OCI-LY7 (cell line): ENCODE measurements around the gene CHRNA7. TPM values are rescaled to one million over a fixed set of nuclear protein-coding genes. Genes with fewer than 3 reads are reported as not detected.

Experiments
- BruUV-seq: library from RNA; stranded (reverse); fragments of 400-500 nt; replicated peaks from 2 replicates; lab custom pipeline; 2021; lab: Mats Ljungman, UMichigan
- CTCF ChIA-PET: fragments of 300-600 bp; sonication (Branson Sonifier 250); formaldehyde crosslinking; loops from one replicate; lab custom pipeline; 2022; ENCODE audit warnings: antibody characterized with exemption; ENCODE audit not compliant: unreplicated experiment; lab: Charles Lee
- POLR2A ChIA-PET: fragments of 300-600 bp; sonication (Branson Sonifier 250); formaldehyde crosslinking; loops from one replicate; lab custom pipeline; 2022; ENCODE audit warnings: antibody characterized with exemption; lab: Charles Lee
- DNase-seq: peaks from one replicate; pipeline ENCODE4 v3.0.0-alpha.2; 2015; ENCODE audit warnings: low spot score
- H2AFZ ChIP-seq: fragments of 200-600 bp; sonication (generic), shearing (Covaris generic); 2 replicates; pipeline ENCODE4 v1.6.1; 2014; ENCODE audit warnings: mild to moderate bottlenecking, antibody characterized with exemption, low read length, moderate library complexity
- H3K27ac ChIP-seq: fragments of 200-600 bp; sonication (generic); 2 replicates; pipeline ENCODE4 v1.5.1; 2014; ENCODE audit warnings: mixed run types, low read depth, mild to moderate bottlenecking, moderate library complexity, low read length, inconsistent platforms; ENCODE audit not compliant: poor library complexity, severe bottlenecking
- H3K36me3 ChIP-seq: fragments of 200-600 bp; sonication (generic); 2 replicates; pipeline ENCODE4 v1.6.1; 2014; ENCODE audit warnings: mild to moderate bottlenecking, antibody characterized with exemption, low read length, moderate library complexity, mixed read lengths; ENCODE audit not compliant: insufficient read depth
- H3K4me1 ChIP-seq: fragments of 200-600 bp; sonication (generic); 2 replicates; pipeline ENCODE4 v1.5.1; 2014; ENCODE audit warnings: mild to moderate bottlenecking, low read length; ENCODE audit not compliant: insufficient read depth, poor library complexity, severe bottlenecking
- H3K4me2 ChIP-seq: fragments of 200-600 bp; sonication (generic); 2 replicates; pipeline ENCODE4 v1.6.1; 2014; ENCODE audit warnings: mild to moderate bottlenecking, low read length
- H3K4me3 ChIP-seq: fragments of 200-600 bp; sonication (generic); 2 replicates; pipeline ENCODE4 v1.5.1; 2014; ENCODE audit warnings: mild to moderate bottlenecking, low read depth, low read length; ENCODE audit not compliant: poor library complexity, severe bottlenecking
- H3K79me2 ChIP-seq: fragments of 200-600 bp; sonication (generic); 2 replicates; pipeline ENCODE4 v1.6.1; 2016; ENCODE audit warnings: low read depth, mild to moderate bottlenecking, low read length, moderate library complexity, mixed read lengths; ENCODE audit not compliant: insufficient read depth
- H3K9me2 ChIP-seq: fragments of 200-600 bp; sonication (generic); 2 replicates; pipeline ENCODE4 v1.6.1; 2016; ENCODE audit warnings: mild to moderate bottlenecking, low read length, mixed read lengths; ENCODE audit not compliant: insufficient read depth
- H3K9me3 ChIP-seq: fragments of 200-600 bp; sonication (generic); 2 replicates; pipeline ENCODE4 v1.6.1; 2014; ENCODE audit warnings: mild to moderate bottlenecking, mixed run types, low read length, mixed read lengths
- H4K20me1 ChIP-seq: fragments of 200-600 bp; sonication (generic); 2 replicates; pipeline ENCODE4 v1.6.1; 2014; ENCODE audit warnings: mild to moderate bottlenecking, antibody characterized with exemption, low read length, moderate library complexity, mixed read lengths; ENCODE audit not compliant: insufficient read depth
- EZH2phosphoT487 ChIP-seq: fragments of 200-600 bp; sonication (generic); IDR thresholded peaks from 2 replicates; pipeline ENCODE4 v1.6.1; 2018; ENCODE audit warnings: low read depth, borderline replicate concordance, mild to moderate bottlenecking, mixed run types, antibody characterized with exemption, low read length, moderate library complexity, mixed read lengths
- intact Hi-C: fragments of 100-400 bp; cut with micrococcal nuclease; formaldehyde crosslinking; loops from one replicate; pipeline ENCODE4 v1.10.0; 2022; ENCODE audit not compliant: unreplicated experiment
- total RNA-seq, 2 experiments: library from RNA; depleted of rRNA in 1 of 2; stranded (reverse); fragments of >200 nt in 1 of 2; shearing (Covaris generic) in 1 of 2; gene quantifications; 2 replicates each; pipeline ENCODE4 v1.2.3, GENCODE V29; 2014 to 2022
- TF ChIP-seq, protein P1 (sequence below): fragments of 200-600 bp; sonication (generic); conservative IDR thresholded peaks from 2 replicates; pipeline ENCODE4 v1.5.1; 2014; ENCODE audit warnings: mild to moderate bottlenecking, antibody characterized with exemption, low read length, moderate library complexity, mixed read lengths

CHRNA7 gene
- total RNA-seq, 2 experiments from 2014 or later: not detected

DNA sequence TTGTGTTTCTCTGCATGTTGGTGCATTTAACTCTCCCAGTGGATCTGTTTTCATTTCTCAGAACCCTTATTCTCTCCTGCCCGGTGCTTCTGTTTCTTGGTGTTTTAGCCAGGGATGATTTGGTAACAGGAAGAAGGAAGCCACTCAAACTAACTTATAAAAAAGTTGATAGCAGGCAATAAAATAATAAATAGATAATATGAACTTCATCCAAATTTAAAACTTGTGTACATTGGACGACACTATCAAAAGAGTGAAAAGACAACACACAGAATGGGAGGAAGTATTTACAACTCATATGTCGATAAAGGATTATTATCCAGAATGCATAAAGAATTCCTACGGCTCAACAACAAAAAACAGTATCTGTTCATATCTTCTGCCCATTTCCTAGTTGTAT lies 37.3 kb upstream of the CHRNA7 start:
- CTCF ChIA-PET: no interaction called here
- H3K36me3 ChIP-seq: no peaks in the 10 kb centered on the region
- POLR2A ChIA-PET: interaction anchor here (1.0 to 1.1 kb wide), 2 partner anchors 18 to 21 kb away, joined by 3 to 4 read pairs; no protein-coding TSS in a partner anchor
- no peaks in the 10 kb centered on the region for H3K79me2 ChIP-seq
- H3K27ac ChIP-seq: no peak overlapping the region
- no TSS peak for BruUV-seq
- intact Hi-C loops: no loop called here
- TF ChIP-seq, protein P1, sequence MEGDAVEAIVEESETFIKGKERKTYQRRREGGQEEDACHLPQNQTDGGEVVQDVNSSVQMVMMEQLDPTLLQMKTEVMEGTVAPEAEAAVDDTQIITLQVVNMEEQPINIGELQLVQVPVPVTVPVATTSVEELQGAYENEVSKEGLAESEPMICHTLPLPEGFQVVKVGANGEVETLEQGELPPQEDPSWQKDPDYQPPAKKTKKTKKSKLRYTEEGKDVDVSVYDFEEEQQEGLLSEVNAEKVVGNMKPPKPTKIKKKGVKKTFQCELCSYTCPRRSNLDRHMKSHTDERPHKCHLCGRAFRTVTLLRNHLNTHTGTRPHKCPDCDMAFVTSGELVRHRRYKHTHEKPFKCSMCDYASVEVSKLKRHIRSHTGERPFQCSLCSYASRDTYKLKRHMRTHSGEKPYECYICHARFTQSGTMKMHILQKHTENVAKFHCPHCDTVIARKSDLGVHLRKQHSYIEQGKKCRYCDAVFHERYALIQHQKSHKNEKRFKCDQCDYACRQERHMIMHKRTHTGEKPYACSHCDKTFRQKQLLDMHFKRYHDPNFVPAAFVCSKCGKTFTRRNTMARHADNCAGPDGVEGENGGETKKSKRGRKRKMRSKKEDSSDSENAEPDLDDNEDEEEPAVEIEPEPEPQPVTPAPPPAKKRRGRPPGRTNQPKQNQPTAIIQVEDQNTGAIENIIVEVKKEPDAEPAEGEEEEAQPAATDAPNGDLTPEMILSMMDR: no peak
- no peak for TF ChIP-seq EZH2phosphoT487
- H3K4me2 ChIP-seq: no peak overlapping the region
- H4K20me1 ChIP-seq: no peaks in the 10 kb centered on the region
- no peaks in the 10 kb centered on the region for H3K9me3 ChIP-seq
- no peak for DNase-seq
- no peaks in the 10 kb centered on the region for H3K9me2 ChIP-seq
- no peak overlapping the region for H2AFZ ChIP-seq
- H3K4me3 ChIP-seq: no peak overlapping the region
- H3K4me1 ChIP-seq: no peaks in the 10 kb centered on the region

- Histone ChIP-seq H3K4me2 (no peak overlapping the region), H3K9me2 (no peaks in the 10 kb centered on the region), H3K27ac (no peak overlapping the region), H2AFZ (no peak overlapping the region), H3K9me3 (no peaks in the 10 kb centered on the region), H4K20me1 (no peaks in the 10 kb centered on the region), H3K4me3 (no peak overlapping the region), H3K79me2 (no peaks in the 10 kb centered on the region), H3K36me3 (no peaks in the 10 kb centered on the region), H3K4me1 (no peaks in the 10 kb centered on the region)
- DNase-seq: no peak
- no TSS peak for BruUV-seq
- intact Hi-C loops: no loop called here
- ChIA-PET POLR2A (no interaction called here), CTCF (no interaction called here)
- no peak for TF ChIP-seq EZH2phosphoT487
- TF ChIP-seq, protein P1: no peak
Observed at GRCh38 chr15:31997711-31998110, 32.6 kb upstream of the CHRNA7 start.

- H4K20me1 ChIP-seq: no peaks in the 10 kb centered on the region
- no peak overlapping the region for H2AFZ ChIP-seq
- TF ChIP-seq, protein P1: no peak
- TF ChIP-seq EZH2phosphoT487: no peak
- no peak overlapping the region for H3K4me3 ChIP-seq
- H3K4me1 ChIP-seq: no peaks in the 10 kb centered on the region
- H3K27ac ChIP-seq: no peak overlapping the region
- H3K79me2 ChIP-seq: no peaks in the 10 kb centered on the region
- ChIA-PET CTCF (no interaction called here), POLR2A (no interaction called here)
- intact Hi-C loops: no loop called here
- no TSS peak for BruUV-seq
- H3K9me2 ChIP-seq: no peaks in the 10 kb centered on the region
- H3K9me3 ChIP-seq: no peaks in the 10 kb centered on the region
- no peak overlapping the region for H3K4me2 ChIP-seq
- DNase-seq: no peak
- no peaks in the 10 kb centered on the region for H3K36me3 ChIP-seq
Observed at GRCh38 chr15:32003558-32003957, 26.8 kb upstream of the CHRNA7 start.
